Neural cell (in vitro differentiated cells): ENCODE results near the gene PROZ. TPM values are rescaled to one million over a fixed set of nuclear protein-coding genes. Genes with fewer than 3 reads are reported as not detected.

ENCODE experiments used
- H2AFZ ChIP-seq: fragments of 200-600, 300-800 bp; sonication (generic), shearing (Covaris generic); 2 replicates; pipeline ENCODE4 v1.6.0; 2014; ENCODE audit warnings: low read depth, mild to moderate bottlenecking, antibody characterized with exemption, low read length, moderate library complexity
- H3F3A ChIP-seq: fragments of 200-600 bp; shearing (Covaris generic); 2 replicates; pipeline ENCODE4 v1.6.1; 2016; ENCODE audit warnings: mild to moderate bottlenecking, moderate library complexity, mixed read lengths, antibody characterized with exemption, low read length; ENCODE audit not compliant: insufficient read depth, poor library complexity, severe bottlenecking
- H3K27ac ChIP-seq: fragments of 200-600, 300-800 bp; sonication (generic), shearing (Covaris generic); 2 replicates; pipeline ENCODE4 v1.5.1; 2014; ENCODE audit warnings: mild to moderate bottlenecking, low read length, moderate library complexity
- H3K27me3 ChIP-seq: fragments of 300-800, 200-600 bp; sonication (generic), shearing (Covaris generic); 2 replicates; pipeline ENCODE4 v1.6.0; 2014; ENCODE audit warnings: mild to moderate bottlenecking, low read depth, low read length, moderate library complexity; ENCODE audit not compliant: insufficient read depth
- H3K36me3 ChIP-seq: fragments of 300-800, 200-600 bp; sonication (generic), shearing (Covaris generic); 2 replicates; pipeline ENCODE4 v1.5.1; 2014; ENCODE audit warnings: mild to moderate bottlenecking, antibody characterized with exemption, low read length, moderate library complexity; ENCODE audit not compliant: insufficient read depth
- H3K4me2 ChIP-seq: fragments of 300-800, 200-600 bp; sonication (generic), shearing (Covaris generic); 2 replicates; pipeline ENCODE4 v1.6.0; 2014; ENCODE audit warnings: mild to moderate bottlenecking, low read length
- H3K4me3 ChIP-seq: fragments of 300-800, 200-600 bp; sonication (generic), shearing (Covaris generic); 2 replicates; pipeline ENCODE4 v1.5.1; 2014; ENCODE audit warnings: mild to moderate bottlenecking, low read length, moderate library complexity
- H3K79me2 ChIP-seq: fragments of 200-600 bp; shearing (Covaris generic); replicated peaks from 2 replicates; pipeline ENCODE4 v1.6.0; 2014; ENCODE audit warnings: mild to moderate bottlenecking, low read length, moderate library complexity; ENCODE audit not compliant: insufficient read depth
- H3K9ac ChIP-seq: fragments of 300-800, 200-600 bp; sonication (generic), shearing (Covaris generic); 2 replicates; pipeline ENCODE4 v1.6.1; 2016; ENCODE audit warnings: mild to moderate bottlenecking, low read length, mixed read lengths
- H3K9me2 ChIP-seq: fragments of 200-600 bp; shearing (Covaris generic); 2 replicates; pipeline ENCODE4 v1.6.1; 2016; ENCODE audit warnings: mild to moderate bottlenecking, low read length, mixed read lengths; ENCODE audit not compliant: insufficient read depth
- H3K9me3 ChIP-seq: fragments of 200-600, 300-800 bp; sonication (generic), shearing (Covaris generic); 2 replicates; pipeline ENCODE4 v1.6.1; 2016; ENCODE audit warnings: mild to moderate bottlenecking, mixed run types, low read length, moderate library complexity, mixed read lengths
- H4K20me1 ChIP-seq: fragments of 200-600 bp; shearing (Covaris generic); 2 replicates; pipeline ENCODE4 v1.6.1; 2016; ENCODE audit warnings: mild to moderate bottlenecking, mixed run types; ENCODE audit not compliant: insufficient read depth
- EP300 ChIP-seq: fragments of 450-650 bp; conservative IDR thresholded peaks from 2 replicates; pipeline ENCODE4 v1.6.1; 2014; ENCODE audit warnings: antibody characterized with exemption, mild to moderate bottlenecking, moderate library complexity; ENCODE audit not compliant: poor library complexity, severe bottlenecking
- EZH2 ChIP-seq: fragments of 200-600, 300-800 bp; shearing (Covaris generic), sonication (generic); IDR thresholded peaks from 2 replicates; pipeline ENCODE4 v1.6.1; 2014; ENCODE audit warnings: antibody characterized with exemption, low read length, borderline replicate concordance, mild to moderate bottlenecking; ENCODE audit not compliant: insufficient read depth, poor library complexity, severe bottlenecking
- MXI1 ChIP-seq: fragments of 450-650 bp; conservative IDR thresholded peaks from 2 replicates; pipeline ENCODE4 v1.6.1; 2014; ENCODE audit warnings: antibody characterized with exemption, mild to moderate bottlenecking; ENCODE audit not compliant: poor library complexity, severe bottlenecking
- POLR2AphosphoS5 ChIP-seq: IDR thresholded peaks from 2 replicates; pipeline ENCODE4 v1.6.1; 2012
- RAD21 ChIP-seq: fragments of 450-650 bp; conservative IDR thresholded peaks from 2 replicates; pipeline ENCODE4 v1.6.1; 2014; ENCODE audit warnings: antibody characterized with exemption, mild to moderate bottlenecking, moderate library complexity
- SMC3 ChIP-seq: fragments of 450-650 bp; conservative IDR thresholded peaks from 2 replicates; pipeline ENCODE4 v1.6.1; 2014; ENCODE audit warnings: antibody characterized with exemption, mild to moderate bottlenecking, moderate library complexity; ENCODE audit not compliant: poor library complexity
- TAF1 ChIP-seq: IDR thresholded peaks from 2 replicates; pipeline ENCODE4 v1.6.1; 2012; ENCODE audit warnings: low read depth
- polyA plus RNA-seq: library from polyadenylated mRNA; depleted of rRNA; stranded (reverse); fragments of >200 nt; gene quantifications from 2 replicates; pipeline ENCODE4 v1.2.3, GENCODE V29; 2014
- TF ChIP-seq, protein P1 (sequence below): fragments of 450-650 bp; IDR thresholded peaks from 2 replicates; pipeline ENCODE4 v1.5.1; 2014; ENCODE audit warnings: antibody characterized with exemption, mild to moderate bottlenecking, moderate library complexity; ENCODE audit not compliant: poor library complexity, severe bottlenecking
- TF ChIP-seq, protein P2 (sequence below): IDR thresholded peaks from 2 replicates; pipeline ENCODE4 v1.6.1; 2012; ENCODE audit warnings: borderline replicate concordance

The PROZ gene
- polyA plus RNA-seq, 1 donor from 2014 or later = not detected

DNA sequence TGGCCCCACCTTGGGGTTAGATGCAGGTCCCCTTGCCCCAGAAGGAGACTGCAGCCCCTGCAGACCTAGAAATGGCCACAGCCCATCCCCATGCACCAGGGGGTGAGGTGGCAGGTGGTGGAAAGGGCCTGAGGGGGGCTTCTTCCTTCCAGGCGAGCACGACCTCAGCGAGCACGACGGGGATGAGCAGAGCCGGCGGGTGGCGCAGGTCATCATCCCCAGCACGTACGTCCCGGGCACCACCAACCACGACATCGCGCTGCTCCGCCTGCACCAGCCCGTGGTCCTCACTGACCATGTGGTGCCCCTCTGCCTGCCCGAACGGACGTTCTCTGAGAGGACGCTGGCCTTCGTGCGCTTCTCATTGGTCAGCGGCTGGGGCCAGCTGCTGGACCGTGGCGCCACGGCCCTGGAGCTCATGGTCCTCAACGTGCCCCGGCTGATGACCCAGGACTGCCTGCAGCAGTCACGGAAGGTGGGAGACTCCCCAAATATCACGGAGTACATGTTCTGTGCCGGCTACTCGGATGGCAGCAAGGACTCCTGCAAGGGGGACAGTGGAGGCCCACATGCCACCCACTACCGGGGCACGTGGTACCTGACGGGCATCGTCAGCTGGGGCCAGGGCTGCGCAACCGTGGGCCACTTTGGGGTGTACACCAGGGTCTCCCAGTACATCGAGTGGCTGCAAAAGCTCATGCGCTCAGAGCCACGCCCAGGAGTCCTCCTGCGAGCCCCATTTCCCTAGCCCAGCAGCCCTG lies 40.0 kb upstream of the PROZ start:
- no peaks in the 10 kb centered on the region for H3K79me2 ChIP-seq
- H3K9me3 ChIP-seq = no peaks in the 10 kb centered on the region
- no peaks in the 10 kb centered on the region for H3F3A ChIP-seq
- H3K4me3 ChIP-seq = no peak overlapping the region
- H2AFZ ChIP-seq = no peak overlapping the region
- no peaks in the 10 kb centered on the region for H3K9me2 ChIP-seq
- H3K4me2 ChIP-seq = no peak overlapping the region
- H3K27ac ChIP-seq = no peak overlapping the region
- TF ChIP-seq POLR2AphosphoS5 (no peak), TAF1 (no peak), SMC3 (no peak), RAD21 (no peak), EZH2 (no peak), MXI1 (no peak), EP300 (no peak)
- TF ChIP-seq, protein P1, sequence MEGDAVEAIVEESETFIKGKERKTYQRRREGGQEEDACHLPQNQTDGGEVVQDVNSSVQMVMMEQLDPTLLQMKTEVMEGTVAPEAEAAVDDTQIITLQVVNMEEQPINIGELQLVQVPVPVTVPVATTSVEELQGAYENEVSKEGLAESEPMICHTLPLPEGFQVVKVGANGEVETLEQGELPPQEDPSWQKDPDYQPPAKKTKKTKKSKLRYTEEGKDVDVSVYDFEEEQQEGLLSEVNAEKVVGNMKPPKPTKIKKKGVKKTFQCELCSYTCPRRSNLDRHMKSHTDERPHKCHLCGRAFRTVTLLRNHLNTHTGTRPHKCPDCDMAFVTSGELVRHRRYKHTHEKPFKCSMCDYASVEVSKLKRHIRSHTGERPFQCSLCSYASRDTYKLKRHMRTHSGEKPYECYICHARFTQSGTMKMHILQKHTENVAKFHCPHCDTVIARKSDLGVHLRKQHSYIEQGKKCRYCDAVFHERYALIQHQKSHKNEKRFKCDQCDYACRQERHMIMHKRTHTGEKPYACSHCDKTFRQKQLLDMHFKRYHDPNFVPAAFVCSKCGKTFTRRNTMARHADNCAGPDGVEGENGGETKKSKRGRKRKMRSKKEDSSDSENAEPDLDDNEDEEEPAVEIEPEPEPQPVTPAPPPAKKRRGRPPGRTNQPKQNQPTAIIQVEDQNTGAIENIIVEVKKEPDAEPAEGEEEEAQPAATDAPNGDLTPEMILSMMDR = no peak
- TF ChIP-seq, protein P2, sequence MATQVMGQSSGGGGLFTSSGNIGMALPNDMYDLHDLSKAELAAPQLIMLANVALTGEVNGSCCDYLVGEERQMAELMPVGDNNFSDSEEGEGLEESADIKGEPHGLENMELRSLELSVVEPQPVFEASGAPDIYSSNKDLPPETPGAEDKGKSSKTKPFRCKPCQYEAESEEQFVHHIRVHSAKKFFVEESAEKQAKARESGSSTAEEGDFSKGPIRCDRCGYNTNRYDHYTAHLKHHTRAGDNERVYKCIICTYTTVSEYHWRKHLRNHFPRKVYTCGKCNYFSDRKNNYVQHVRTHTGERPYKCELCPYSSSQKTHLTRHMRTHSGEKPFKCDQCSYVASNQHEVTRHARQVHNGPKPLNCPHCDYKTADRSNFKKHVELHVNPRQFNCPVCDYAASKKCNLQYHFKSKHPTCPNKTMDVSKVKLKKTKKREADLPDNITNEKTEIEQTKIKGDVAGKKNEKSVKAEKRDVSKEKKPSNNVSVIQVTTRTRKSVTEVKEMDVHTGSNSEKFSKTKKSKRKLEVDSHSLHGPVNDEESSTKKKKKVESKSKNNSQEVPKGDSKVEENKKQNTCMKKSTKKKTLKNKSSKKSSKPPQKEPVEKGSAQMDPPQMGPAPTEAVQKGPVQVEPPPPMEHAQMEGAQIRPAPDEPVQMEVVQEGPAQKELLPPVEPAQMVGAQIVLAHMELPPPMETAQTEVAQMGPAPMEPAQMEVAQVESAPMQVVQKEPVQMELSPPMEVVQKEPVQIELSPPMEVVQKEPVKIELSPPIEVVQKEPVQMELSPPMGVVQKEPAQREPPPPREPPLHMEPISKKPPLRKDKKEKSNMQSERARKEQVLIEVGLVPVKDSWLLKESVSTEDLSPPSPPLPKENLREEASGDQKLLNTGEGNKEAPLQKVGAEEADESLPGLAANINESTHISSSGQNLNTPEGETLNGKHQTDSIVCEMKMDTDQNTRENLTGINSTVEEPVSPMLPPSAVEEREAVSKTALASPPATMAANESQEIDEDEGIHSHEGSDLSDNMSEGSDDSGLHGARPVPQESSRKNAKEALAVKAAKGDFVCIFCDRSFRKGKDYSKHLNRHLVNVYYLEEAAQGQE = no peak
- H3K27me3 ChIP-seq = no peaks in the 10 kb centered on the region
- H4K20me1 ChIP-seq = no peaks in the 10 kb centered on the region
- no peaks in the 10 kb centered on the region for H3K36me3 ChIP-seq
- H3K9ac ChIP-seq = no peak overlapping the region

DNA sequence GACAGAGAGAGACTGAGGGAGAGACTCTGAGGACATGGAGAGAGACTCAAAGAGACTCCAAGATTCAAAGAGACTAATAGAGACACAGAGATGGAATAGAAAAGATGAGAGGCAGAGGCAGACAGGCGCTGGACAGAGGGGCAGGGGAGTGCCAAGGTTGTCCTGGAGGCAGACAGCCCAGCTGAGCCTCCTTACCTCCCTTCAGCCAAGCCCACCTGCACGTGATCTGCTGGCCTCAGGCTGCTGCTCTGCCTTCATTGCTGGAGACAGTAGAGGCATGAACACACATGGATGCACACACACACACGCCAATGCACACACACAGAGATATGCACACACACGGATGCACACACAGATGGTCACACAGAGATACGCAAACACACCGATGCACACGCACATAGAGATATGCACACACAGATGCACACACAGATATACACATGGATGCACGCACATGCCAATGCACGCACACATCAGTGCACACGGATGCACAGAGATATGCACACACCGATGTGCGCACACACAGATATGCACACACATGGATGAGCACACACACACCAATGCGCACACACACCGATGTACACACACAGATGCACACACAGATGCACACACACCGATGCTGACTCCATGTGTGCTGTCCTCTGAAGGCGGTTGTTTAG lies 39.2 kb upstream of the PROZ start:
- H3K36me3 ChIP-seq = no peaks in the 10 kb centered on the region
- TF ChIP-seq MXI1 (no peak), EZH2 (no peak), POLR2AphosphoS5 (no peak), SMC3 (no peak), RAD21 (no peak), TAF1 (no peak), EP300 (no peak)
- TF ChIP-seq, protein P1 = no peak
- TF ChIP-seq, protein P2 = no peak
- no peak overlapping the region for H2AFZ ChIP-seq
- no peak overlapping the region for H3K27ac ChIP-seq
- H3K27me3 ChIP-seq = no peaks in the 10 kb centered on the region
- no peaks in the 10 kb centered on the region for H3F3A ChIP-seq
- no peak overlapping the region for H3K9ac ChIP-seq
- H4K20me1 ChIP-seq = no peaks in the 10 kb centered on the region
- no peaks in the 10 kb centered on the region for H3K79me2 ChIP-seq
- H3K4me3 ChIP-seq = no peak overlapping the region
- no peaks in the 10 kb centered on the region for H3K9me2 ChIP-seq
- no peak overlapping the region for H3K4me2 ChIP-seq
- no peaks in the 10 kb centered on the region for H3K9me3 ChIP-seq
